Suprapubic skin (tissue), 4 donors: ENCODE data around the gene FAM241A. TPM values are rescaled to one million over a fixed set of nuclear protein-coding genes. Genes with fewer than 3 reads are reported as not detected.

ENCODE experiments used
- DNase-seq, 2 donors: peaks; one replicate each; pipeline ENCODE4 v3.0.0-alpha.2; 2019; ENCODE audit warnings: low spot score in 2 of 2
- H3K27ac ChIP-seq: fragments of 200-600 bp; sonication (generic); one replicate; pipeline ENCODE4 v1.5.1; 2019
- H3K27me3 ChIP-seq: fragments of 200-600 bp; sonication (generic); one replicate; pipeline ENCODE4 v1.5.1; 2019
- H3K36me3 ChIP-seq: fragments of 200-600 bp; sonication (generic); one replicate; pipeline ENCODE4 v1.5.1; 2019
- H3K4me1 ChIP-seq: fragments of 200-600 bp; sonication (generic); one replicate; pipeline ENCODE4 v1.5.1; 2019
- H3K4me3 ChIP-seq: fragments of 200-600 bp; sonication (generic); one replicate; pipeline ENCODE4 v1.5.1; 2019; ENCODE audit warnings: mild to moderate bottlenecking
- H3K9me3 ChIP-seq: fragments of 200-600 bp; sonication (generic); one replicate; pipeline ENCODE4 v1.5.1; 2019
- EP300 ChIP-seq: sonication (generic); formaldehyde crosslinking; IDR thresholded peaks from one replicate; pipeline ENCODE4 v1.6.1; 2017; ENCODE audit warnings: antibody characterized with exemption
- POLR2A ChIP-seq, 2 donors: fragments of 450-650 bp; IDR thresholded peaks; one replicate each; pipeline ENCODE4 v1.6.1; 2017; ENCODE audit warnings: antibody characterized with exemption in 2 of 2, mild to moderate bottlenecking in 2 of 2, moderate library complexity in 2 of 2
- POLR2AphosphoS5 ChIP-seq, 3 donors: sonication (generic); formaldehyde crosslinking; IDR thresholded peaks; one replicate each; pipeline ENCODE4 v1.6.1; 2017; ENCODE audit warnings: antibody characterized with exemption in 3 of 3
- WGBS: methylation state at CpG from one replicate; pipeline ENCODE4 v1.1.5; 2018; 5-methylcytosine and 5-hydroxymethylcytosine counted together
- total RNA-seq, 4 donors: library from RNA; depleted of rRNA; stranded (reverse); fragments of >200 nt; gene quantifications; one replicate each; pipeline ENCODE4 v1.1.0, GENCODE V29; 2016
- TF ChIP-seq, protein P1 (sequence below), 2 donors: fragments of 200-600 bp in 1 of 2; fragments of 450-650 bp in 1 of 2; sonication (generic) in 1 of 2; IDR thresholded peaks; one replicate each; pipeline ENCODE4 v1.5.1; 2016 to 2019; ENCODE audit warnings: antibody characterized with exemption in 2 of 2, mild to moderate bottlenecking in 1 of 2, moderate library complexity in 1 of 2

FAM241A gene
- total RNA-seq, 4 donors from 2014 or later, result 2.8 to 3.7 (median 3.4) TPM

DNA sequence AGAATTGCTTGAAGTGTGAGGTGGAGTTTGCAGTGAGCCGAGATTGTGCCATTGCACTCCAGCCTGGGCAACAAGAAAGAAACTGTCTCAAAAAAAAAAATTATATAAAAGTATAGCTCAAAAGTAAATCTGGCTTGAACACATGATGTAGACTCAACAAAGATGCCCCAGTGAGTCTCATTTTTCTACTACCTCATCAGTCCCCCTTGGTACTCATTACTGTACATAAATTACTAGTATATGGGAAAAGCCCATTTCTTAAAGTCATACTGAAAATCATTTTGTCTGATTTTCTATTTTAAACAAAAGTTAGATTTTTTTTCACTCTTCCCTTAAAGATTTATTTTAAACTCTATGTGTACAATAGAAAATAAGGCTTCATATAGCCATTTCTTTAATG lies 39.2 kb downstream of the FAM241A start:
- Histone ChIP-seq H3K36me3 (no peaks in the 10 kb centered on the region), H3K4me3 (no peak overlapping the region), H3K4me1 (no peaks in the 10 kb centered on the region), H3K27ac (no peak overlapping the region), H3K9me3 (no peaks in the 10 kb centered on the region), H3K27me3 (no peaks in the 10 kb centered on the region)
- TF ChIP-seq POLR2A (IDR thresholded peaks at IDR 0.05), result no peak
- TF ChIP-seq POLR2AphosphoS5 (IDR thresholded peaks at IDR 0.05), result no peak
- TF ChIP-seq, protein P1, sequence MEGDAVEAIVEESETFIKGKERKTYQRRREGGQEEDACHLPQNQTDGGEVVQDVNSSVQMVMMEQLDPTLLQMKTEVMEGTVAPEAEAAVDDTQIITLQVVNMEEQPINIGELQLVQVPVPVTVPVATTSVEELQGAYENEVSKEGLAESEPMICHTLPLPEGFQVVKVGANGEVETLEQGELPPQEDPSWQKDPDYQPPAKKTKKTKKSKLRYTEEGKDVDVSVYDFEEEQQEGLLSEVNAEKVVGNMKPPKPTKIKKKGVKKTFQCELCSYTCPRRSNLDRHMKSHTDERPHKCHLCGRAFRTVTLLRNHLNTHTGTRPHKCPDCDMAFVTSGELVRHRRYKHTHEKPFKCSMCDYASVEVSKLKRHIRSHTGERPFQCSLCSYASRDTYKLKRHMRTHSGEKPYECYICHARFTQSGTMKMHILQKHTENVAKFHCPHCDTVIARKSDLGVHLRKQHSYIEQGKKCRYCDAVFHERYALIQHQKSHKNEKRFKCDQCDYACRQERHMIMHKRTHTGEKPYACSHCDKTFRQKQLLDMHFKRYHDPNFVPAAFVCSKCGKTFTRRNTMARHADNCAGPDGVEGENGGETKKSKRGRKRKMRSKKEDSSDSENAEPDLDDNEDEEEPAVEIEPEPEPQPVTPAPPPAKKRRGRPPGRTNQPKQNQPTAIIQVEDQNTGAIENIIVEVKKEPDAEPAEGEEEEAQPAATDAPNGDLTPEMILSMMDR (IDR thresholded peaks at IDR 0.05), result no peak
- no peak for TF ChIP-seq EP300
- no peak for DNase-seq
- 96% methylated on average over 1 of the region's 1 CpG for WGBS

DNA sequence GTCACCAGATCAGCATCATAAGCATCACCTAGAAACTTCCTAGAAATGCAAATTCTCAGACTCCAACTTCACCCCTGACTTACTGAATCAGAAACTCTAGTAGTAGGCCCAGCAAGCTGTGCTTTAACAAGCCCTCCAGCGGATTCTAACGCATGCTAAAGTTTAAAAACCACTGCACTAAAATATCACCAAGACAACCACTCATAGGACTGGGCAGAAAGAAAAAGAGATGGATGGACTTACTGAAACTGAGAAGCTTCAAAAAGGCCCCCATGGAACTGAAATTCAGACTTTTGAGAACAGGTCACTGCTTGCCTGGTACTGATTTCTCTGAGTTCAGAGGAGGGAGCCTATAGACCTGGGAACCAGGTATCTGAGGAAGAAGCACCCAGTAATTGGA lies 40.1 kb downstream of the FAM241A start:
- no peak for DNase-seq
- 90% methylated on average over 2 of the region's 2 CpGs for WGBS
- Histone ChIP-seq H3K27me3 (no peaks in the 10 kb centered on the region), H3K36me3 (no peaks in the 10 kb centered on the region), H3K27ac (no peak overlapping the region), H3K4me3 (no peak overlapping the region), H3K9me3 (no peaks in the 10 kb centered on the region), H3K4me1 (no peaks in the 10 kb centered on the region)
- TF ChIP-seq POLR2AphosphoS5 (IDR thresholded peaks at IDR 0.05), result no peak
- TF ChIP-seq, protein P1 (IDR thresholded peaks at IDR 0.05), result no peak
- TF ChIP-seq POLR2A (IDR thresholded peaks at IDR 0.05), result no peak
- no peak for TF ChIP-seq EP300

DNA sequence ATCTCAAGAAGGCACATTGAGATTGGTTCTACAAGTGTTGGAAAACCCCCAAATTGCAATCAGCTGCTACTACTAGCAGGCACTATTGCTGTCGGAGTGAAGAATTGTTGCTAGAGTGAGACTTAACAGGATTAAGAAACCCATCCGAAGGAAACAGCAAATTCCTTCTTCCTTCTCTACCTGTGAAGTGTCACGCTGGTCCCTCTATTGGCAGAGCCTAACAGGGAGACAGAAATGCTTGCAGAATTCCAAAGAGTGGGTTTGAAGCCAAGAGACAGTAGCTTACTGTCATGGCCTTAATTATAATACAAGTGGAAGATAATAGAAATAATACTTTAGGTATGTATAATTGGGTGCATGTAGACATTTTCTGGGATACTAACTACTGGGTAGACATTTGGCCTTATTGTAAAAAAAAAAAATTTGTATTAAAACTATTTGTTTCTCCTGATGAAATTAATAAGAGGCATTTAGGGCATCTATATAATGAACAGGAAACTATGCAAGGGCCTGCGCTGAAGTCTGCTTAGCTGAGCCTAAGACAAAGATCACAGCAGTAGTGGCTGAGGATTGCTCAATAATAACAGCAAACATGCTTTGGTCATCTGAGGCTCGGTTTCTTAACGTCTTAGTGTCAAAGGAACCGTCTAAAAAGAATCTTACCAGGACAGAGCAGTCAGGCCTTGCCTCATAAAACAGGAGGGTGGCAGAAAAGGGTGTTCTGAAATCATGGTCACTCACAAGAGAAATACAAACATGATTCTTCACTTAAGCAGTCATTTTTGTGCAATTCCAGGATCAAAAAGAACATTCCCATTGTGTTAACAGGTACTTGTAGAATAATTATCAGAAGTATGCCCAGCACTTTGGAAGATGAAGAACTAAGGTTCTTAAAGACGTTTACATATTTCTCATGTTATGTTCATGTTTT lies 40.8 kb downstream of the FAM241A start:
- TF ChIP-seq, protein P1 (IDR thresholded peaks at IDR 0.05), result no peak
- TF ChIP-seq EP300 (no peak), POLR2A (IDR thresholded peaks at IDR 0.05) (no peak), POLR2AphosphoS5 (IDR thresholded peaks at IDR 0.05) (no peak)
- DNase-seq, result no peak
- H3K9me3 ChIP-seq, result no peaks in the 10 kb centered on the region
- no peaks in the 10 kb centered on the region for H3K36me3 ChIP-seq
- H3K27me3 ChIP-seq, result no peaks in the 10 kb centered on the region
- 82% methylated on average over 8 of the region's 8 CpGs for WGBS
- H3K27ac ChIP-seq, result no peak overlapping the region
- H3K4me3 ChIP-seq, result no peak overlapping the region
- H3K4me1 ChIP-seq, result no peaks in the 10 kb centered on the region

DNA sequence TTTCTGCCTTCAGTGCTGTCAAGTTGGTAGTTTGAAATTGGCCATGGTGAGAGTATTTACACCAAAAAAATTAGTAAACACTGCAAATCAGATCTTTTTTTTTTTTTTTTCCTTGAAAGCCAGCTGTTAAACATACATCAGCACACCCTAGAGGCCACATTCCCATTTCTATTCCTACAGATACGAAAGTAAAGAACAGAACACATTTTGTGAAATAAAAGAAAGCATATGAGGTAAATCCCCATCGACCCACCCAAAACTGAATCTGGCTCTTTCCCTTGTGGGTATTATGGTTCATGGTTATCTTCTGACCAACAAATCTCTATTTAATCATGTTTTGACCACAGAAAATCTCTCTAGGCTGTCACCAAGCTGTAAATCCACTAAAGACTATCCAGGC lies 44.5 kb downstream of the FAM241A start:
- 60% methylated on average over 2 of the region's 2 CpGs for WGBS
- no peak overlapping the region for H3K4me3 ChIP-seq
- H3K27me3 ChIP-seq, result no peaks in the 10 kb centered on the region
- no peaks in the 10 kb centered on the region for H3K4me1 ChIP-seq
- H3K36me3 ChIP-seq, result no peaks in the 10 kb centered on the region
- no peak for DNase-seq
- H3K9me3 ChIP-seq, result no peaks in the 10 kb centered on the region
- TF ChIP-seq EP300 (no peak), POLR2A (IDR thresholded peaks at IDR 0.05) (no peak), POLR2AphosphoS5 (IDR thresholded peaks at IDR 0.05) (no peak)
- TF ChIP-seq, protein P1 (IDR thresholded peaks at IDR 0.05), result no peak
- no peak overlapping the region for H3K27ac ChIP-seq

DNA sequence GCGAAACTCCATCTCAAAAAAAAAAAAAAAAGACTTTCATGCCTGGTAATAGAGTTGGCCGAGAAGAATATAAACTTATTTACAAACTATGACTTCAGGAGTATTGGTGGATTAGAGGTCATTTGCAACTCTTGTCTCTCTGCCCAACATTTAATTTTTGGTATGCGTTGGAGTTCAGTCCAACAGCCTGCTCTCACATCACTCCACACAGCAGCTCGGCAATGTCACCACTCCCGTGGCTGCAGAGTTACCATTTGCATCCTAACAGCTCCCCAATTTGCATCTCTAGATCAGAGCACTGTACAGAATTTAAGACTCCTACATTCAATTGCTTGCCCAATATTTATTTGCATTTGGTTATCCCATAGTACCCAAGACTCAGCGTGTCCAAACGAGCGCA lies 45.4 kb downstream of the FAM241A start:
- Histone ChIP-seq H3K9me3 (no peaks in the 10 kb centered on the region), H3K4me3 (no peak overlapping the region), H3K36me3 (no peaks in the 10 kb centered on the region), H3K4me1 (no peaks in the 10 kb centered on the region), H3K27ac (no peak overlapping the region), H3K27me3 (no peaks in the 10 kb centered on the region)
- 90% methylated on average over 8 of the region's 8 CpGs for WGBS
- no peak for DNase-seq
- TF ChIP-seq, protein P1 (IDR thresholded peaks at IDR 0.05), result no peak
- TF ChIP-seq POLR2A (IDR thresholded peaks at IDR 0.05) (no peak), POLR2AphosphoS5 (IDR thresholded peaks at IDR 0.05) (no peak), EP300 (no peak)
